HG02588 (cell line): ENCODE measurements around the gene CREB5.
"Not testable (repeated sequence)": the region's sequence is repeated elsewhere in the genome, so short reads cannot be mapped to it uniquely, and the experiment has no call there.

Experiments used
- ATAC-seq: cut with Tn5 transposase; IDR thresholded peaks from one replicate; pipeline ENCODE4 v1.9.1; 2021; ENCODE audit warnings: mild to moderate bottlenecking, moderate library complexity; ENCODE audit not compliant: unreplicated experiment

The CREB5 gene

DNA sequence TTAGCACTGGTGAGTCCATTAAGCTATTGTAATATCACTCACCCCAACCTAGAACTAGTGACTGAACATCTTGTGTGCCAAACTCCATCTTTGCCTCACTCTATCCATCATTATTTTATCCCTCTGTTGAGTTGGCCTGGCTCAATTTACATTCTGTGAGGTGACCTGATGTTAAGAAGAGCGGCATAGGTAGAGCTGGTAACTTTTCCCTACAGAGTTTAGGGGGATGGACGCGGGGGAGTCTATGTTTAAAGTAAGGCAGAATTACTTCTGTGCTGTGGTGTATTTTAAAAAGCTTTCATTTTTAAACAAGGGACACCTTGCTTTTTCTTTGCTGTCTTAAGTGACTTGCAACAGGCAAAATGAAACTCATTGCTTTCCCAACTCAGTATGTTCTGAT, 186.3 kb downstream of the CREB5 start:
- no peak for ATAC-seq

DNA sequence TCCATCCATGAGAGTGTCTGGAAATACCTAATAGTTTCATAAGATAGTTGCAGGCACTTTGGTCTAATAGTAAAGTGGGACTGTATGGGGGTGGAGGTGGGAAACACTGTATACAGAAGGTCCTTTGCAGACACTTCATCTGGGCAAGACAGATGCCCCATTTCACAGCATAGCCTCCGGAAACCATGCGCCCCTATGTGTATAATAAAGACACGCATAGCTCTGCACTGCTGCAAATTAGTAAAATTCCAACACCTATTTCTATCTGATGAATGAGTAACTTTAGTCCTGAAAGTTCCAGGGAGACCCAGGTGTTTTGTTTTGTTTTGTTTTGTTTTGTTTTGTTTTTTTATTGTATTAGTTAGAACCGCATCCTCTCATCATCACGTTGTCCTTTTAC, 187.1 kb downstream of the CREB5 start:
- ATAC-seq, result no peak

DNA sequence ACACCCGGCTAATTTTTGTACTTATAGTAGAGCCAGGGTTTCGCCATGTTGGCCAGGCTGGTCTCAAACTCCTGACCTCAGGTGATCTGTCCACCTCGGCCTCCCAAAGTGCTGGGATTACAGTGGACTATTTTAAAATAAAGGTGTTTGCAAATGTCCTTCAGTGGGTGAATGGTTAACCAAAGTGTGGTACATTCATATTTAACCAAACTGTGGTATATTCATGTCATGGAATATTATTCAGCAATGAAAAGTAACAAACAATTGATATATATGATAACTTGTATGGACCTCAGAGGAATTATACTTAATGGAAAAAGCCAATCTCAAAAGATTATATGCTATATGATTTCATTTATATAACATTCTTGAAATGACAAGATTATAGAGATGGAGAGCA, 190.0 kb downstream of the CREB5 start:
- ATAC-seq, result no peak

DNA sequence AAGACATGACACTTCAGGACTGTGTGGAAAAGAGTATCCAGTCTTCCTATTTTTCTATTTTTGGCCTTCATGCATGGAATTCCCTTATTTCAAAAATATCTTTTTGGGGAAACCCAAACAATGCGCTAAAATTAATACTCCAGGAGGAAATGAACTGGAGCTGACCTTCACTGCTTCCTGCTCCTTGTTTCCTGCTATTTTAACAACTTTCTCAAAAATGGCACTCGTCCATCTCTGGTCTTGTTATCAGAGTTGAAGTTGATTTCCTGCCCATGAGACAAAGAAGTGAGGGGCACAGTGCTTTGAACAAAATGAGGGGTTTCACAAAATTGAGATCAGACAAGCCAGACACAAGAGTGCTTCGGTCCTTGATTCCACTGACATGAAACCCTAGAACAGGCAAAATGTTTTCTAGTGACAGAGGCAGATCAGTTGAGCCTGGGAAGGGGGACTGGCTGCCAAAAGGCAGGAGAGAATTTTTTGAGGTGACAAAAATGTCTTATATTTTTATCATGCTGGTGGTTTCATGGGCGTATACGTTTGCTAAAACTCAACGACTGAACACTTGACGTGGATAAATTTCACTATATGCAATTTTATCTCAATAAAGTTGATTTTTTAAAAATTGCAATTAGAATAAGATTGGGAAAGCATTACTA, 193.2 kb downstream of the CREB5 start:
- no peak for ATAC-seq

DNA sequence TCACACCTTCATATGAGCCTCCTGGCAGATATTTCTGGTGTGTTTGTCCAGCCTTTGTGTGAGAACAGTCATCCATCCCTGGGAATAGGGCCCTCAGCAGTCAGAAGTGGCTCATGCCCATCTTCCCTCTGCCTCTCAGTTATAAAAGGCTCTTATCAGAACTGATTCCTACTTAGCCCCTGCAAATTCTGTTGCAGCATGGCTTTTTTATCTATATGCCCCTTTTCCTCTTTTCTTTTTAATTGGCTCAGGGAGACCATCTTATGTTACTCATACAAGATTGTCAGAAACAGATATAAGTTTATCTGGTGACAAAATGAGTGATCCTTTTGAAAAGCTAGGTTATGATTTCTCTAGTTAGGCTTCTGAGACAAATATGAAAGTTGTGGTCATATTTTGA, 194.1 kb downstream of the CREB5 start:
- ATAC-seq, result no peak

DNA sequence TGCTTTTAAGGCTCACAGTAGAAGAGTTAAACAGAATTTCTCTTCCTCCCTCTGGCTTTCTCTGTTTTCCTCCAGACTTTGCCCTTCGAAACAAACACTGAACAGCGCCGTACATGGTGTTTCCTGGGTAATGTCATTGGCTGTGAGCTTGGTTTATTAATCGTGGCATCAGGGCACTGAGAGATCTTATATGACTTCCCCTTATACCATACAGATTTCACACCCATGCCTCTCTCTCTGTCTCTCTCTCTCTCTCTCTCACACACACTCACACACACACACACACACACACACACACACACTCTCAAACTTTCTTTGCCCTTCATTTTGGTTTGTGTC, 195.5 kb downstream of the CREB5 start:
- no peak for ATAC-seq

DNA sequence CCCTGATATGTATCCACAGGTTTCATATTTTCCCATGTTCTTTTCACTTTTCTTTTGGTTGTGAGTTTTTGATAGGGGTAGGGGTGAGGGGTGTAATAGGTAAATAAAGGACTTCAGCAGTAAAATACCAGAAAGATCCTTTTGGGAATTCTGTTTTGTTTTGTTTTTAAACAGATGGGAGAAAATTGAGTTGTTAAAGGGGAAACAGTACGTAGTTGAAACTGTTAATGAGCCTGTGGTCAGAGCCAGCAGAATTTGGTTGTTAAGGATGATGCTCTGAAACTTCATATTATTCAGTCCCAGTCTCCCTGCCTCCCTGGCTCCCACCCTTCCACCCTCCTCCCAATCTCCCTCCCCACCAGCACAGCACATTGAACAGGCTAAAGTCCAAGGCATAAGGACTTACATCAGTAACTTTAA, 195.9 kb downstream of the CREB5 start:
- ATAC-seq, result no peak

DNA sequence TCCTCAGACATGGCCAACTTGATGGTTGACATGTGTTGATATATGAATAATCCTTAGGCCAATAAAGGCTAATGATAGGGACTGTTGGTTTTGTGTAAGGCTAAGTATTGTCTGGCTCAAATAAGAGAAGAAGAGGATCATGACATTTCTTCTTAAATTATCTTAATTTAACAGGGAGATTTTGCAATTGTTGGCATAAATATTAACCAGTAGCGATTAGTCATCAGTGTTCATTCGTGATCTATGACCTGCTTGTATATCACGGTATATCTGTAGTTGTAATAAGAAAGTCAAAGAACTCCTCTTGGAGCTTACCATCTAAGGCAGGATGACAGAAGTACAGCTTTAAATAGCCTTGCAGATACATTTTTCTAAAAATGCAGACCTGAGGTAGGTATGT, 196.4 kb downstream of the CREB5 start:
- ATAC-seq, result no peak

DNA sequence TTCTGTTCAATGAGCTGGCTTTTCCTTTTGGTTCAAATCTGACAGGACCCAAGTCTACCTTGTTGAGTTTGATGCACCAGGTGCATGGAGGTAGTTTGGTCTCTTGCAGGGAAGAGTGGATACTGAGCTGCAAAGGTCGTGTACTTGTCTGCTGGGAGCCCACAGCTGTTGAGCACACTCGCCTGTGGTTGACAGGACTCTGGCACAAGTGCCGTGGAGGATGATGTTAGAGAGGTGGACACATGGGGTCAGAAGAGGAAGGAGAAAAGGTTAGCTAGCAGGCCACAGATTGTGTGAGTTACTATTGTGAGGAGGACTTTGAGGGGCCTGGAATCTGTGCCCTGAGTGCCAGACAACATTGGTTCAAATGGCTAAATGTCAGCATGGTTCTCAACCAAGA, 197.3 kb downstream of the CREB5 start:
- no peak for ATAC-seq

DNA sequence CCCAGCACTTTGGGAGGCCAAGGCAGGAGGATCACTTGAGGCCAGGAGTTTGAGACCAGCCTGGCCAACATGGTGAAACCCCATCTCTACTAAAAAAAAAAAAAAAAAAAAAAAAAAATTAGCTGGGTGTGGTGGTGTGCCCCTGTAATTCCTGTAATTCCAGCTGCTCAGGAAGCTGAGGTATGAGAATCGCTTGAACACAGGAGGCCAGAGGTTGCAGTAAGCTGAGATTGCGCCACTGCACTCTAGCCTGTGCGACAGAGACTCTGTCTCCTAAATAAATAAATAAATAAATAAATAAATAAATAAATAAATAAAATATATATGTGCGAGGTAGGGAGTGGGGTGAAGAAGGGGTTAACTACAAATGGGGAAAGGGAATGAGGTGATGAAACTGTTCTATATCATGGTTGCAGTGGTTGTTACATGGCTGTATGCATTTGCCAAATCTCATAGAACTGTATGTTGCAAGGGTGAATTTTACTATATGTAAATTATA, 199.1 kb downstream of the CREB5 start:
- not testable (repeated sequence) for ATAC-seq

DNA sequence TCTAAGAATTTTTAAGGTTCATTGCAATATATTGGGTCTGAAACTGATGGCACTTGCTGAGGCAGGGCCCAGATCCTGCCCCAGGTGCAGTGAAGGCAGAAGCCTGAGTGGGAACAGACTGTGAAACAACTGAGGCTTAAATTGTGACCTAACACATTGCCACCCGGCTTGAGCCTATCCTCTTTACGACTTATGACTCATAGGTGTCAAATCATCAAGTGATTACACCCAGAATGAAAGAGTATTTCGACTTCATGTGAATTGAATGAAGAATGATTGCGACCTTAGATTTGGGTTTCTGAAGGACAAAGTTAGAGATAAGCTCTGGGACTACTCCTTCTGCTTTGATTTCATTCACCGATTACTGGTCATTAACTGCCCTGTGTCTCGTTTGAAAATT, 200.9 kb downstream of the CREB5 start:
- no peak for ATAC-seq

DNA sequence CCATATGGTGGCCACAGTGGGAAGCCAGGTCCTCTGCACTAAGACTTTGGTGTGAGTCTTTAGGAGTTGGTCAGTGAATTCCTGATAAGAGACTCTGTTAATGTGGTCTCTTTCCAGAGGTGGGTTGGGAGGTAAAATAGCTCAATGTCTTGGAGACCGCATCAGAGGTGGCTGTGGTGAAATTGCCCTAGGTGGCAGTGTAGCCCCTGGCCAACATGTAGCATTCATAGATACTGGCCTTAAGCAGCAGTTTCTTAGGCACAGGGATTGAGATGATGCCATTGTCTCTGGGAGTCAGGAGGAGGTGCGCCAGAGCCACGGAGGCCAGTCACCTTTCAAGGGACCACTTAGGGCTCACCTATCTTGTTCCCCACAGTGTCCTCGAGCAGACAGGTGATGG, 202.8 kb downstream of the CREB5 start:
- ATAC-seq, result no peak

DNA sequence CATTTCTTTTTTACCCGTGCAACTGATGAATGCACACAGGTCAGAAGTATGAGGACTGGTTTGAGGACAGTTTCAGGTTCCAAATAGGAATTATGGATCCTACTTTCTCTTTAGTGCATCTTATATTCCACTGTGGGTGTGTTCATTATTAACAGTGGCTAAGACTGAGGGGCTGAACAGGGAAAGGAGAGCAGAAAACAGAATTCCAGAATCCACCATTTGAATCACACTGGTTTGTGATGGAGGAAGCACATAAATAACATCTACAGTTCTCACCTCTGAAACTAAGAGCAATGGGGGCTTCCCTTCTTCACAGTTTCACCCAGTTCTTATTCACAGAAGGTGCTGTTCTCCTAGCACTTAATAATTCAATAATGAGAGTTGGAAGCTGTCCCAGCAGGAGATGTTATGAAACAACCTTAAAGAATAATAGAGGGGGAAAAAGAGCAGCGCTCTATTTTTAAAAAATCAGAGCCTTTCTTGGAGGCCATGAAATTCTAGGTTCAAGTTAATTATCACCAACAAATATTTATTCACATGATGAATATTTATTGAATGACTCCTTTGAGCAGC, 205.1 kb downstream of the CREB5 start:
- ATAC-seq, result no peak

DNA sequence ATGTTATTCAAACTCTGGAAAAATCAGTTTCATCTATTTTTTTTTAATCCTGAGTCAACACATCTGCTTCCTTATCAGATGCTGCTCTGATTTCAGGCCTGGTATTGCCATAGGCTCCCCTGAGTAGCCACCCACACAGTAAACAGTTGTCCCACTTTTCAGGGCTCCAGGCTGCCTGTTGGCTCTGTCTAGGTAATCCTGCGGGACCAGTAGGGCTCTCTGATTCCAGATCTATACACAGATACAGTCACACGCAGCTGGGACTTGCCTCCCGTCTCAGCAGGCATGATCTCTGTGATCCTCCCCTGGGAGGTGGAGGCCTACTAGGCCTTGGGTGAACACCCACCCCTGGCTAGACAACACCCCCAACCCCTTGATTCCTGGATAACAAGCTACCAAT, 206.1 kb downstream of the CREB5 start:
- no peak for ATAC-seq

DNA sequence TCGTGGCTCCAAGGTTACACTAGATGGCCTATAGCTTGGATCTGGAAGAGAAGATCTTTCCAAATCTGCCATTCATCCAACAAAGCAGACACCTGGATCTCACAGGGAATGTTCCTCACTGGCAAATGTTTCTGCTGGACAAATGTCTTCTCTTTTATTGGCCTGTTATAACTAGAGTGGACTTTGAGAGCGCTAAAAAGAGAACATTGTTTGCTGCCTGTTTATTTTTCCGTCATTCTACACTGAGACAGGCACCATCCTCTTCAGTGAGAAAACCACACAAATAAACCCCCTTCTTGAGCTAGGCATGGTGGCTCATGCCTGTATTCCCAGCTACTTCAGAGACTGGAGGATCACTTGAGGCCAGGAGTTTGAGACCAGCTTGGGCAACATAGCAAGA, 206.9 kb downstream of the CREB5 start:
- no peak for ATAC-seq

DNA sequence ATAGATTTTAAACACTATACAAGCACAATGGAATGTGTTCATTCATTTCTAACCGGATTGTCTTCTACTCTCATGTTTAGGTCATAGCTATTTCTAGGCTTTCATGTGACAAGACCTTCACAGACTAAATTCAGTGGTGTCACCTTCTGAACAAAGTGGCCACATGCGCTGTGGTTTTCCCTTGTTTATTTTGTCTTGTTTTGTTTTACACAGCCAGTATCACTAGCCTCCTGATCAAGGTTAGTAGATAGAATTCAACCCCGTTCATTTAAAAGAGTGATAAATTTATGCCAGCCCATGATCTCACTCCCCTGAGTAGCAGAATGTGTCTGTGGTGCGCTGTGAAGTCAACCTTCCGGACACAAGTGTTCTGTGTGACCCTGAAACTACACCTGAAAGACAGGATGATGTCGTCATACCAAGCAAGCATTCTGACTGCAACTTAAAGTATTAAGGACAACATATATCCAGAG, 209.1 kb downstream of the CREB5 start:
- no peak for ATAC-seq

DNA sequence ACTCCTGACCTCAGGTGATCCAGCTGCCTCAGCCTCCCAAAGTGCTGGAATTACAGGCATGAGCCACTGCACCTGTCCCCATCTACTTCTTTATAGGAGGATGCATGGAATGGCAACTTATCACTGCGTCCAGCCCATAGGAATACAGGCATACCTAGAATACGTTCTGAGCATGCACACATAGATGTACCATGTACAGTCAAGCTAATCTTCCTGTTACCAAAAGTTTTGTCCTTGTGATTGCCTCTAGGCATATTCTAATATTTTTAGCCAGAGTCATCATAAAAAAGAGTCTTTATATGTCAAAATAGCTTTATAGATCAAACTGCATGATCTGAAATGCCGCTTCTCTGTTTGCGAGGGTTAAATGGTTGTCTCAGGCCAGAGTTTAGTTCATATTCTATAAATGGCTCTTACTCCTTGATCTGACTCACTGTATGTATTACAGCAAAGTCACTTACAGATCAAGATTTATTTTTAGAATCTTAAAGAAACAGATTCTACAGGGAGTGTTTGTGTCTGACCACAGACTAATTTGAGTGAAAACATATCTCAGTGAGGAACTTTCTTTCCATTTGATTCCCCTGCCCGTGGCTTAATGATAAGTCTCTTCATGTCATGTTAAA, 210.9 kb downstream of the CREB5 start:
- no peak for ATAC-seq

DNA sequence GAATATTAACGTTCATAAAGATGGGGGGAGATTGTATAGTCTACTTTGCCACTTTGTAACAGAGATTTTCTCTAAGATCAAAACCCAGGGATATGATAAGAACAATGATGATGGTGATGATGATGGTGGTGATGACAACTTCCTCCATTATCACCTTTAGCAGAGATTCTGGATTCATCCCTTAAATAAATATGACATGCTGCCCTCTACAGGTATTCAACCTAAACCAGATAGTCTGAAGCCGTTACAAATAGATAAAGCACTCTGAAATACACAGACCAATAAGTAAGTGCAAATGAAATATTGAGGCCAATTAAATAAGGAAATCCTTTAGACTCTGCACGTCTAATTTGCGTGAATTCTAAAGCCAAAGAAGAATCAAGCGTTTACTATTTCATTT, 211.5 kb downstream of the CREB5 start:
- no peak for ATAC-seq

DNA sequence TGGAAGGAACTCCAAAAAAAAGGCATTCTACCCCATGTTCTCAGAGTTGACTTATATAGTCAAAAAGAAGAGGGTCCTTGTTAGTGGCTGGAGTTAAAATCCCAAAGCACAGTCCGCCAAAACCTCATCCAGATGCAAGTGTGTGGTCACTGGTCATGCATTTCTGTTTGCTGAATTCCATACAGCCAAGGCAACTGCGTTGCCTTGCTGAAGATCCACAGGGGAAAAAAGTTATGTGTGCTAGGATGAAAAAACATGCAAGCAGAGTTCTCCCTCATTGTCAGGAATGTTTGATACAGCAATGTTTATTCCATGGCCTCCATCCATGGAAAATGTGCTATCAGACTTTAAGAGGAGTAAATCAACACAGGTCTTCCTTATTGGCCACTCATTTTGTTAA, 213.1 kb downstream of the CREB5 start:
- no peak for ATAC-seq

DNA sequence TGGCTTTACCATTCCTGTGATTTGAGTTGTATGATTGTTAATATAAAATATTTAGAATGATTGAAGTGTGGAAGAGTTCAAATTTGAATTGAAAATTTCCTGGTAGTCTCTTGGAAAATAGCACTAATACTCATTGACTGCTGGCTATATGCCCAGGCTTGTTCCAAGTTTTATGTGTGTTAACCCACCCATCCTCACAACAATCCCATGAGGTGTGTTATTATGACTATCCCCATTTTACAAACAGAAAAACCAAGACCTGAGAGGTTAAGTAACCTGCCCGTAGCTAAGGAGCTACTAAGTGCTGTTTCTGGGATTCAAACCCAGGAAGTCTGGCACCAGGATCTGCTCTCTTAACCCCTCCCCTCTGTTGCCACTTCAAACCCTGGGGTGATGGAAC, 213.9 kb downstream of the CREB5 start:
- ATAC-seq, result no peak

DNA sequence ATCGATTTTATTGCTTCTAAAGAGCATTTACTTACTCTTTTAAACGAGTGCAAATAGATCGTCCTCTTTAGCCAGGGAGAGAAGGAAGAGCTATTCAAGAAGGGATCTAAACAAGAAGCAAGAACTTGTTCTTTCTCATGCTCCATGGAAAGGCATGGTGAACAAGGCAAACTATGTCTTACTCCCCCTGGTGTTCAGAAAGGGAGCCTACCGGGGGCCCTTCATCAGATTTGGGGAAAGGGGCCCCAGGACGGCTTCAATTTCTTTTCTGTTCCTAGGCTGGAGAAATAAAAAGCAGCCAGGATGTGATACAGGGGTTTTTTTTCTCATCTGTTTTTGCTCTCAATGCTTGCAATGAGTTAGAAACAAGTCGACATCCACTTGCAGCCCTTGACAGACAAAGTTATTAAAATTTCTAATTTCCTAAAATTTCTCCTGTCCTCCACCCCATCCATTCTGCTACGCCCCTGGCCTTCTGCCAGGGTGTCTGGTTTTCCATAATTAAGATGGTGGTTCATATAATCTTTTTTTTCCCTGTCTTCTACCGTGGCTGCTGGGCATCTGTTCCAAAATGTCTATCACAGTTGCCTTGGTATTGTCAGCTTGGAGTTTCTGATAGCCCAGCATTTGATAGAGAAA, 214.4 kb downstream of the CREB5 start:
- ATAC-seq, result no peak

DNA sequence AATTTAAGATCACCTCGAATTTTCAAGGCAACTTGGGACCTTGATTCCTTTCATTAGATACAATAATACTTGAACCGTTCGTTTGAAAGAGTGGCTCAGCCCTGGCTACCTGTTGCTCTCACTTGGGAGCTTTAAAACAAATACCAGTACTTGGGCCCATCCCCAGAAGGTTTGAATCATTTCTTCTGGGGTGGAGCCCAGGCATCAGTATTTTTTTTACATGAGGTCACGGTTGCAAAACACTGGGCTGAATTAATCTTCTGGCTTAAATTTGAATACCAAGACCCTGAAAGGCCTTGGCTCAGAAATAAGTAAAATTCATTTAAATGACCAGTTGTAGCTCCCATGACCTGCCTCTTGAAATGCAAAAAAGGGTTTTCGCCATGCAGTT, 214.9 kb downstream of the CREB5 start:
- ATAC-seq, result no peak
